ENCODE results near the gene KCNJ9.
"Not testable (repeated sequence)": the region's sequence is repeated elsewhere in the genome, so short reads cannot be mapped to it uniquely, and the experiment has no call there.

Gene KCNJ9

DNA sequence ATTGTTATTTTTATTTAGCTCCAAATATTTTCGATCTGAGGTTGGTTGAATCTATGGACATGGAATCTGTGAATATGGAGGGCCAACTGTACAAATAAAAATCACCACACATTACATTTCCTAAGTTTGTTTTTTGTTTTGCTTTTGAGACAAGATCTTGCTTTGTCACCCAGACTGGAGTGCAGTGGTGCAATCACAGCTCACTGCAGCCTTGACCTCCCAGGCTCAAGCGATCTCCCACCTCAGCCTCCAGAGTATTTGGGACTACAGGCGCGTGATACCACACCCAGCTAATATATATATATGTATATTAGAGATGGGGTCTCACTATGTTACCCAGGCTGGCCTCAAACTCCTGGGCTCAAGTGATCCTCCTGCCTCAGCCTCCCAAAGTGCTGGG is 45.0 kb downstream of the KCNJ9 start:
- DNase-seq (ENCODE audit: low spot score): not testable (repeated sequence)

DNA sequence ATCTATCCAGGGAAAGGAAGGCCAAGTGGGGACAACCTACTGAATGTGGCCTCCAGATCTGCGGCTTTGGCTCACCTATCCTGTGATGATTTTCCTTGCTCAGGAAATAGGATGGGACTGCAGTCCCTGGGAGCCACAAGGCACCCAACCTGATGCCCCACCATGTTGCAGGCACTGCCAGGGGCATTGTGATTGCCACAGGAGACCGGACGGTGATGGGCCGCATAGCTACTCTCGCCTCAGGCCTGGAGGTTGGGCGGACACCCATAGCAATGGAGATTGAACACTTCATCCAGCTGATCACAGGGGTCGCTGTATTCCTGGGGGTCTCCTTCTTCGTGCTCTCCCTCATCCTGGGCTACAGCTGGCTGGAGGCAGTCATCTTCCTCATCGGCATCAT is 46.0 kb downstream of the KCNJ9 start:
- no peak for DNase-seq (ENCODE audit: low spot score)

GRCh38 chr1:160127865-160128523 is 46.7 kb downstream of the KCNJ9 start:
- no peak for DNase-seq (ENCODE audit: low spot score)

DNA sequence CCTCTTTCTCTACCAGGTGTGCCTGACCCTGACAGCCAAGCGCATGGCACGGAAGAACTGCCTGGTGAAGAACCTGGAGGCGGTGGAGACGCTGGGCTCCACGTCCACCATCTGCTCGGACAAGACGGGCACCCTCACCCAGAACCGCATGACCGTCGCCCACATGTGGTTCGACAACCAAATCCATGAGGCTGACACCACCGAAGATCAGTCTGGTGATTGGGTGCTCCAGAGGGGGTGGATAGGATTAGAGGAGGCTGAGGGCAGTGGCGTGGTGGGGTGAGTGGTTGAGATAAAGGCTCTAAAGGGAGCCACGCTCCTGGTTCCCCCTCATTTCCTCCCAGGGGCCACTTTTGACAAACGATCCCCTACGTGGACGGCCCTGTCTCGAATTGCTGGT is 47.3 kb downstream of the KCNJ9 start:
- DNase-seq (ENCODE audit: low spot score): no peak

GRCh38 chr1:160129046-160129445 is 47.7 kb downstream of the KCNJ9 start:
- DNase-seq (ENCODE audit: low spot score): no peak

DNA sequence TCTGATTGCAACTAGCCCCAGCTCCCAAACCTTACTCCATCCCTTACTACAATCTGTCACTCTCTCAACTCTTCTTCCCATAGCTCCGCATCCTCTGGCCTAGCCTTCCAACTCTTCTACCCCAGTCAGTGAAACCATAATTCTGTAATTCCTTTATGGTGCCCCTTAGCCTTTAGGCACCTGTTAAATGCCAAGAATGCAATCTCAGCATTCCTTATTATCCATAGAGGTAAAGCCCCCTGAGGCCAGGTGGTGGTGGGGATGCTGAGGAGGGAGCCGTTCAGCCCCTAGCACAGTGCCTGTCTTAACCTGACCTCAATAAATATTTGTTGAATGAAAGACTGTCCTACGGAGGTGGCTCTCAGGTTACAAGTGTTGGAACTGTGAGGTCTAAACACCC is 48.2 kb downstream of the KCNJ9 start:
- DNase-seq (ENCODE audit: low spot score): no peak

DNA sequence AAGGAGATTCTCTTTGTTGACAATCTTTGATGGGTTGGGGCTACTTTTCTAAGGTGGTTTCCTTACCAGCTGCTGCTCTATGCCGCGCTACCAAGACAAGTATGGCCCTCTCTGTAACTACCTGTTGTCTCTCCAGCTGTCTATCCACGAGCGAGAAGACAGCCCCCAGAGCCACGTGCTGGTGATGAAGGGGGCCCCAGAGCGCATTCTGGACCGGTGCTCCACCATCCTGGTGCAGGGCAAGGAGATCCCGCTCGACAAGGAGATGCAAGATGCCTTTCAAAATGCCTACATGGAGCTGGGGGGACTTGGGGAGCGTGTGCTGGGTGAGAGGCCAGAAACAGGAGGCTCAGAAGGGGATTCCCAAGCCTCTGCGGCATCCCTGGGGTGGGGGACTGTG is 48.6 kb downstream of the KCNJ9 start:
- DNase-seq (ENCODE audit: low spot score): no peak

- DNase-seq (ENCODE audit: low spot score): no peak
Observed at GRCh38 chr1:160130486-160130885, 49.1 kb downstream of the KCNJ9 start.

DNA sequence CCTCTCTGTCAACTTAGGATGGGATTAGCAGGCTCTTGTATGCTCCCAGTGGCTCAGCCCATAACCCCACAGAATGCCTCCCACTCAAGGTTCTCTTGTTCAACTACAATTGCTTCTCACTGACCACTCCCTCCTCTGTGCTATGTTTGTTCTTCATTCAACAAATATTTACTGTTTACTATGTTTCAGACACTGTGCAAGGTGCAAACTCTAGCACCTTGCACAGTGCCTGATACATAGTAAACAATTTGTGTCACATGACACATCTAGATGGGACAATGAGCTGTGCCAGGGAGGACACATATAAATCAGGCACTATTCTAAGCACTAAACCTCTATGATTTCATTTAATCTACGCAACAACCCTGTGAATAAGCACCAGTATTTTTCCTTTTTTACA is 49.6 kb downstream of the KCNJ9 start:
- DNase-seq (ENCODE audit: low spot score): no peak

- DNase-seq (ENCODE audit: low spot score): no peak
Observed at GRCh38 chr1:160131803-160132565, 50.6 kb downstream of the KCNJ9 start.

DNA sequence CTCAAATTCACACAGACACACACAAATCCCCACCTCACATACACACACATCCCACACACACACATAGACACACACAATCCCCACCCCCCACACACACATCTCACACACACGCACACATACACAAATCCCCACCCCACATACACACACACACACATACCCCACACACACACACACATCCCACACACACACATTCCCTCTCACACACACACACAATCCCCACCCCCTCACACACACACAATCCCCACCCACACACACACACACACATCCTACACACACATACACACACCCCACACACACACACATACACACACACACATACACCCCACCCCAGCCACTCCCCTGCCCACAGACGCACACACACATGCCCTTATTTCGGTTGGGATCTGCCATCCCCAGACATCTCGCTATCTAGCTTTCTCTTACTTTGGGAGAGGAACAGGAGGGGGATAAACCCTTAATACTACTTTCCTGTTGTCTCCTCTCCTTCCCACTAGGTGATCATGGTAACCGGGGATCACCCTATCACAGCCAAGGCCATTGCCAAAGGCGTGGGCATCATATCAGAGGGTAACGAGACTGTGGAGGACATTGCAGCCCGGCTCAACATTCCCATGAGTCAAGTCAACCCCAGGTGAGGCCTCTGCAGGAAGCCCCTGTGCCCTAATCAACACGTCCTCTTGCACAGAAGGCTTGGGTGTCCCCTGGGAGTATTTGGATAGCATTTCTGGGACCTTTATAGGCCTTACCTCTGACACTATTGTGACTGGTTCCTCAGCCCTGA is 52.8 kb downstream of the KCNJ9 start:
- DNase-seq (ENCODE audit: low spot score): no peak

DNA sequence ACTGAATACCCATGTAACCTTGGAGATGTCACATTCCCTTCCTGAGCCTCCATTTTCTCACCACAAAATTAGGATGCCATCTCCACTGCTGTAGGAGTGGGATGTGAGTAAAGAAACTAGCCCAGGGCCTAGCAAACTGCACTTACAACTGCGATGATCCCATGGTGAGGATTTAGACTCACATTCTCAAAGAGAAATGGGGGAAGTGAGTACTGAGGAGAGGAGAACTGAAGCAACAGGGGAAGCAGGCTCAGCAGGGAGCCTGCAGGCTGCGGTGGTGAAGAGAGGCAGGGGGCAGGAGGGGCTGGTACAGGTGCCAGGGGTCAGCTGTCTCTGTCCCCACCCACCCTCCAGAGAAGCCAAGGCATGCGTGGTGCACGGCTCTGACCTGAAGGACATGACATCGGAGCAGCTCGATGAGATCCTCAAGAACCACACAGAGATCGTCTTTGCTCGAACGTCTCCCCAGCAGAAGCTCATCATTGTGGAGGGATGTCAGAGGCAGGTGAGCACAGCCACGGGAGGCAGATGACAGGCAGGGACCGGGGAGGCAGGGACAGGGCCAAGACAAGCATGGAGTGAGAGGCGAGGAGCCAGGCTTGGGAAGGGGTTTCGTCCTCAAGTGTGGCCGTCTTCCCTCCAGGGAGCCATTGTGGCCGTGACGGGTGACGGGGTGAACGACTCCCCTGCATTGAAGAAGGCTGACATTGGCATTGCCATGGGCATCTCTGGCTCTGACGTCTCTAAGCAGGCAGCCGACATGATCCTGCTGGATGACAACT is 53.6 kb downstream of the KCNJ9 start:
- DNase-seq (ENCODE audit: low spot score): no peak

DNA sequence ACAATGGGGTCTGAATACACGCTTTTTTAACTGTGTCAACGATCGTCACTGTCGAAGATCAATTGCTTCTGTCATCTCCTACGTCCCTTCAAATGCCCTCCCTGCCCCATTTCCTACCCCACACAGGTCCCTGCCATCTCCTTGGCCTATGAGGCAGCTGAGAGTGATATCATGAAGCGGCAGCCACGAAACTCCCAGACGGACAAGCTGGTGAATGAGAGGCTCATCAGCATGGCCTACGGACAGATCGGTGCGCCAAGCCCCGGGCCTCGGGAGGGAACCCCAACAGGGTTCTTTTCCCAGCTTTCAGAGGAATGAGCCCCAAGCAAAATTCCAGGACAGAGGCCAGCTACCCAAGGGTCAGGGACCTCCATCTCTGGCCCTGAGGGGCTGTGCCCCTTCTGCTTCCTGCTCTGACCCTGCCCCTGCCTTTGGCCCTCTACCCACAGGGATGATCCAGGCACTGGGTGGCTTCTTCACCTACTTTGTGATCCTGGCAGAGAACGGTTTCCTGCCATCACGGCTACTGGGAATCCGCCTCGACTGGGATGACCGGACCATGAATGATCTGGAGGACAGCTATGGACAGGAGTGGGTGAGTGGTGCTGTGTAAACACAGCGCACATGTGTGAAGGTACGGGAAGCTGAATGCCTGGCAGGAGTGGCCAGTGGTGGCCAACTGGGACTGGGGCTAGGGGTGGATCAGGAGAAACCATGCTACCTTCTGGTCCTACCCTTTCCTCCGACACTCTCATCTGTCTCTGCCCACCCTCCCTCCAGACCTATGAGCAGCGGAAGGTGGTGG is 55.0 kb downstream of the KCNJ9 start:
- no peak for DNase-seq (ENCODE audit: low spot score)

- no peak for DNase-seq (ENCODE audit: low spot score)
Observed at GRCh38 chr1:160136926-160137200, 55.5 kb downstream of the KCNJ9 start.

- no peak for DNase-seq (ENCODE audit: low spot score)
Observed at GRCh38 chr1:160137216-160137862, 56.0 kb downstream of the KCNJ9 start.

GRCh38 chr1:160139840-160140239 is 58.5 kb downstream of the KCNJ9 start:
- no peak for DNase-seq (ENCODE audit: low spot score)

Measured in D341Med (cell line).